ENCODE measurements around the gene MTMR6.

DNA sequence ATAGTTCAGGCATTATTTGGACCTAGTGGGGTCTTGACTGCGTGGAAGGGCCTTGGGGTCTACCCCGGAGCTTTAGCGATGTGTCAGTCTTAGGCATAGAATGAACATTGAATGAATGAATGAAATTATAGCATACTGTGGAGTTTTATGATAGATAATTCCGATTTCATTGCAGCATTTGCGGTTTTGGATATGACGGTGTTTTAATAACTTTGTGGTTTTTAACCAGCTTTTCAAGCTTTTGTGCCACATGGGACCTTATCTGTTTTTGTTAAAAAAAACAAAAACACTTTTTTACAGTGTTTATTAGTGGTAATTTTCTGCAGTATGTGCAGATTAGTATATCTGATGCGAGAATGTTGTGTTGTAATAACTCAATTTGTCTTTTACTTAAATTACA, 14.8 kb upstream of the MTMR6 start:
- TF ChIP-seq, protein P1, sequence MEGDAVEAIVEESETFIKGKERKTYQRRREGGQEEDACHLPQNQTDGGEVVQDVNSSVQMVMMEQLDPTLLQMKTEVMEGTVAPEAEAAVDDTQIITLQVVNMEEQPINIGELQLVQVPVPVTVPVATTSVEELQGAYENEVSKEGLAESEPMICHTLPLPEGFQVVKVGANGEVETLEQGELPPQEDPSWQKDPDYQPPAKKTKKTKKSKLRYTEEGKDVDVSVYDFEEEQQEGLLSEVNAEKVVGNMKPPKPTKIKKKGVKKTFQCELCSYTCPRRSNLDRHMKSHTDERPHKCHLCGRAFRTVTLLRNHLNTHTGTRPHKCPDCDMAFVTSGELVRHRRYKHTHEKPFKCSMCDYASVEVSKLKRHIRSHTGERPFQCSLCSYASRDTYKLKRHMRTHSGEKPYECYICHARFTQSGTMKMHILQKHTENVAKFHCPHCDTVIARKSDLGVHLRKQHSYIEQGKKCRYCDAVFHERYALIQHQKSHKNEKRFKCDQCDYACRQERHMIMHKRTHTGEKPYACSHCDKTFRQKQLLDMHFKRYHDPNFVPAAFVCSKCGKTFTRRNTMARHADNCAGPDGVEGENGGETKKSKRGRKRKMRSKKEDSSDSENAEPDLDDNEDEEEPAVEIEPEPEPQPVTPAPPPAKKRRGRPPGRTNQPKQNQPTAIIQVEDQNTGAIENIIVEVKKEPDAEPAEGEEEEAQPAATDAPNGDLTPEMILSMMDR (IDR thresholded peaks at IDR 0.05; ENCODE audit: poor library complexity), result no peak
- no peak for TF ChIP-seq EZH2 (IDR thresholded peaks at IDR 0.05; ENCODE audit: borderline replicate concordance)
- TF ChIP-seq EZH2phosphoT487 (IDR thresholded peaks at IDR 0.05; ENCODE audit: low read depth, severe bottlenecking, unreplicated experiment), result no peak

Data from hepatocyte (in vitro differentiated cells).